SK-MEL-5 (cell line): ENCODE measurements around the gene MTFMT. TPM values are rescaled to one million over a fixed set of nuclear protein-coding genes. Genes with fewer than 3 reads are reported as not detected.
A peak's percentile ranks its signal among the peaks of the same experiment; 100 is the strongest.
"Not testable (repeated sequence)": the region's sequence is repeated elsewhere in the genome, so short reads cannot be mapped to it uniquely, and the experiment has no call there.

Experiments
- DNase-seq: peaks from one replicate; pipeline ENCODE4 v3.0.0-alpha.2; 2016; ENCODE audit warnings: low read depth, low spot score
- in situ Hi-C: cut with HindIII; loops from 2 replicates; pipeline ENCODE4 v1.10.0; 2016; ENCODE audit warnings: low sequenced_read_pairs, high pct_unique_total_duplicates, low pct_unique_long_range_greater_than_20kb
- total RNA-seq: library from RNA; depleted of rRNA; stranded (reverse); fragments of >200 nt; shearing (Covaris generic); gene quantifications from 2 replicates; pipeline ENCODE4 v1.2.3, GENCODE V29; 2014

Gene MTFMT
- total RNA-seq, 1 experiment from 2014 or later = 43.9 TPM

GRCh38 chr15:65011198-65011597 lies 18.2 kb downstream of the MTFMT start:
- in situ Hi-C loops, DNase-seq: not testable (repeated sequence)

- in situ Hi-C loops = no loop called here
- DNase-seq = peak; percentile 53
Measured at GRCh38 chr15:65008983-65009382, 20.5 kb downstream of the MTFMT start.

GRCh38 chr15:65006876-65007275 lies 22.6 kb downstream of the MTFMT start:
- in situ Hi-C loops = no loop called here

GRCh38 chr15:65004993-65005392 lies 24.4 kb downstream of the MTFMT start:
- in situ Hi-C loops = no loop called here
- no peak for DNase-seq

More at GRCh38 chr15:65006876-65007275, 22.6 kb downstream of the MTFMT start:
- DNase-seq = no peak

- in situ Hi-C loops = no loop called here
- peak; percentile 55 for DNase-seq
Measured at GRCh38 chr15:64997745-64998375, 31.6 kb downstream of the MTFMT start.

GRCh38 chr15:64997066-64997465 lies 32.4 kb downstream of the MTFMT start:
- no peak for DNase-seq
- in situ Hi-C loops = no loop called here

- DNase-seq = peak; percentile 21
- in situ Hi-C loops = no loop called here
Measured at GRCh38 chr15:64993290-64993689, 36.1 kb downstream of the MTFMT start.

- in situ Hi-C loops = no loop called here
- DNase-seq = no peak
Measured at GRCh38 chr15:64991536-64992135, 37.8 kb downstream of the MTFMT start.

- DNase-seq = no peak
- in situ Hi-C loops = no loop called here
Measured at GRCh38 chr15:64990168-64990470, 39.3 kb downstream of the MTFMT start.

GRCh38 chr15:64989416-64990167 lies 39.8 kb downstream of the MTFMT start, which contains the start of gene SPG21:
SPG21 (minus strand) TSS chr15:64989914; CDS start chr15:64983569, 6,345 bp downstream.
- in situ Hi-C loops = no loop called here
- DNase-seq = peak; percentile 95

- in situ Hi-C loops = no loop called here
- DNase-seq = no peak
Measured at GRCh38 chr15:64987136-64987535, 42.3 kb downstream of the MTFMT start.

- in situ Hi-C loops = no loop called here
Measured at GRCh38 chr15:64985366-64986033, 43.9 kb downstream of the MTFMT start.

GRCh38 chr15:64982472-64982871 lies 47.0 kb downstream of the MTFMT start:
- in situ Hi-C loops = no loop called here

More at GRCh38 chr15:64985366-64986033, 43.9 kb downstream of the MTFMT start:
- DNase-seq = no peak

GRCh38 chr15:64981812-64982431 lies 47.5 kb downstream of the MTFMT start:
- in situ Hi-C loops = no loop called here

More at GRCh38 chr15:64982472-64982871, 47.0 kb downstream of the MTFMT start:
- no peak for DNase-seq

GRCh38 chr15:64979252-64979710 lies 50.2 kb downstream of the MTFMT start:
- in situ Hi-C loops = no loop called here

More at GRCh38 chr15:64981812-64982431, 47.5 kb downstream of the MTFMT start:
- no peak for DNase-seq

GRCh38 chr15:64975390-64975789 lies 54.0 kb downstream of the MTFMT start:
- no peak for DNase-seq
- in situ Hi-C loops = no loop called here

More at GRCh38 chr15:64979252-64979710, 50.2 kb downstream of the MTFMT start:
- peak; percentile 60 for DNase-seq

- DNase-seq = no peak
- in situ Hi-C loops = no loop called here
Measured at GRCh38 chr15:64970698-64971097, 58.7 kb downstream of the MTFMT start.

- in situ Hi-C loops = no loop called here
- no peak for DNase-seq
Measured at GRCh38 chr15:64969401-64969800, 60.0 kb downstream of the MTFMT start.
